GM21737 (cell line): ENCODE measurements around the gene CD3D.

ENCODE experiments used
- ATAC-seq: cut with Tn5 transposase; IDR thresholded peaks from one replicate; pipeline ENCODE4 v1.9.1; 2021; ENCODE audit warnings: mild to moderate bottlenecking, moderate library complexity; ENCODE audit not compliant: unreplicated experiment

Gene CD3D

GRCh38 chr11:118342503-118343161, at the start of gene CD3D:
CD3D (minus strand) TSS chr11:118342705; CDS start chr11:118342607, 98 bp downstream.
- ATAC-seq, result no peak

GRCh38 chr11:118383657-118384056, 41.2 kb upstream of the CD3D start:
- ATAC-seq, result no peak

GRCh38 chr11:118382954-118383353, 40.4 kb upstream of the CD3D start:
- ATAC-seq, result no peak

GRCh38 chr11:118380571-118380970, 38.1 kb upstream of the CD3D start:
- no peak for ATAC-seq

- ATAC-seq, result no peak
Observed at GRCh38 chr11:118379497-118379896, 37.0 kb upstream of the CD3D start.

- no peak for ATAC-seq
Observed at GRCh38 chr11:118375978-118376377, 33.5 kb upstream of the CD3D start.

- no peak for ATAC-seq
Observed at GRCh38 chr11:118374729-118375128, 32.2 kb upstream of the CD3D start.

GRCh38 chr11:118373871-118374270, 31.4 kb upstream of the CD3D start:
- no peak for ATAC-seq

GRCh38 chr11:118373263-118373662, 30.8 kb upstream of the CD3D start:
- no peak for ATAC-seq

- ATAC-seq, result no peak
Observed at GRCh38 chr11:118370774-118371173, 28.3 kb upstream of the CD3D start.

GRCh38 chr11:118366287-118366686, 23.8 kb upstream of the CD3D start:
- ATAC-seq, result no peak

- ATAC-seq, result no peak
Observed at GRCh38 chr11:118364956-118365615, 22.6 kb upstream of the CD3D start.

GRCh38 chr11:118359295-118359958, 16.9 kb upstream of the CD3D start, which contains the start of gene UBE4A:
UBE4A (plus strand) TSS chr11:118359600; CDS start chr11:118365081, 5,481 bp downstream.
- peak; percentile 93 for ATAC-seq

GRCh38 chr11:118358071-118358470, 15.6 kb upstream of the CD3D start:
- ATAC-seq, result no peak

GRCh38 chr11:118353084-118353710, 10.7 kb upstream of the CD3D start:
- ATAC-seq, result no peak

- no peak for ATAC-seq
Observed at GRCh38 chr11:118349475-118349874, 7.0 kb upstream of the CD3D start.

GRCh38 chr11:118343981-118344515, 1.5 kb upstream of the CD3D start, which contains the start of gene CD3G:
CD3G (plus strand) TSS chr11:118344344; CDS start chr11:118344424, 80 bp downstream.
- no peak for ATAC-seq

- no peak for ATAC-seq
Observed at GRCh38 chr11:118343248-118343647, 743 bp upstream of the CD3D start.

GRCh38 chr11:118341815-118342489, 553 bp downstream of the CD3D start:
- no peak for ATAC-seq

GRCh38 chr11:118341261-118341660, 1.2 kb downstream of the CD3D start:
- ATAC-seq, result no peak

GRCh38 chr11:118340449-118340848, 2.1 kb downstream of the CD3D start:
- ATAC-seq, result no peak
